Breast epithelium (tissue), 4 donors: ENCODE results near the gene COA8. TPM values are rescaled to one million over a fixed set of nuclear protein-coding genes. Genes with fewer than 3 reads are reported as not detected.

Source experiments
- DNase-seq, 2 donors: peaks; one replicate each; pipeline ENCODE4 v3.0.0-alpha.2; 2019; ENCODE audit warnings: low spot score in 2 of 2
- H3K27ac ChIP-seq, 2 donors: fragments of 200-600 bp; sonication (generic) in 1 of 2; one replicate each; pipeline ENCODE4 v1.5.1; 2016 to 2019; ENCODE audit warnings: mild to moderate bottlenecking in 1 of 2
- H3K27me3 ChIP-seq, 2 donors: fragments of 200-600 bp; sonication (generic) in 1 of 2; one replicate each; pipeline versions ENCODE4 v1.5.1 to v1.6.0; 2017 to 2019; ENCODE audit warnings: control low read depth in 1 of 2, mild to moderate bottlenecking in 1 of 2
- H3K36me3 ChIP-seq: fragments of 200-600 bp; one replicate; pipeline ENCODE4 v1.5.1; 2019
- H3K4me1 ChIP-seq, 2 donors: fragments of 200-600 bp; sonication (generic); one replicate each; pipeline ENCODE4 v1.5.1; 2016 to 2019; ENCODE audit warnings: control low read depth in 1 of 2
- H3K4me3 ChIP-seq, 3 donors: fragments of 200-600 bp; sonication (generic); 1 replicate in 2 of 3; 2 replicates in 1 of 3; pipeline ENCODE4 v1.5.1; 2016 to 2019; ENCODE audit warnings: mild to moderate bottlenecking in 3 of 3, moderate library complexity in 2 of 3
- H3K9me3 ChIP-seq, 2 donors: fragments of 200-600 bp; sonication (generic) in 1 of 2; one replicate each; pipeline ENCODE4 v1.5.1; 2016 to 2019; ENCODE audit warnings: control low read depth in 1 of 2
- POLR2A ChIP-seq: fragments of 450-650 bp; IDR thresholded peaks from one replicate; pipeline ENCODE4 v1.6.1; 2016; ENCODE audit warnings: antibody characterized with exemption, mild to moderate bottlenecking, moderate library complexity
- POLR2AphosphoS5 ChIP-seq, 3 donors: sonication (generic); formaldehyde crosslinking; IDR thresholded peaks; one replicate each; pipeline ENCODE4 v1.6.1; 2017; ENCODE audit warnings: antibody characterized with exemption in 3 of 3
- intact Hi-C: fragments of 100-400 bp; cut with DNase I; formaldehyde crosslinking; loops from one replicate; pipeline ENCODE4 v1.15.1; 2023; ENCODE audit warnings: low total_unique reads
- total RNA-seq, 3 donors: library from RNA; depleted of rRNA; stranded (reverse); fragments of >200 nt; gene quantifications; one replicate each; pipeline ENCODE4 v1.1.0, GENCODE V29; 2016
- TF ChIP-seq, protein P1 (sequence below), 3 donors: fragments of 450-650 bp; IDR thresholded peaks; one replicate each; pipeline ENCODE4 v1.5.1; 2016 to 2017; ENCODE audit warnings: antibody characterized with exemption in 3 of 3, mild to moderate bottlenecking in 3 of 3, moderate library complexity in 3 of 3

The COA8 gene
- total RNA-seq, 3 donors from 2014 or later = 26.5 to 41.9 (median 27.2) TPM

DNA sequence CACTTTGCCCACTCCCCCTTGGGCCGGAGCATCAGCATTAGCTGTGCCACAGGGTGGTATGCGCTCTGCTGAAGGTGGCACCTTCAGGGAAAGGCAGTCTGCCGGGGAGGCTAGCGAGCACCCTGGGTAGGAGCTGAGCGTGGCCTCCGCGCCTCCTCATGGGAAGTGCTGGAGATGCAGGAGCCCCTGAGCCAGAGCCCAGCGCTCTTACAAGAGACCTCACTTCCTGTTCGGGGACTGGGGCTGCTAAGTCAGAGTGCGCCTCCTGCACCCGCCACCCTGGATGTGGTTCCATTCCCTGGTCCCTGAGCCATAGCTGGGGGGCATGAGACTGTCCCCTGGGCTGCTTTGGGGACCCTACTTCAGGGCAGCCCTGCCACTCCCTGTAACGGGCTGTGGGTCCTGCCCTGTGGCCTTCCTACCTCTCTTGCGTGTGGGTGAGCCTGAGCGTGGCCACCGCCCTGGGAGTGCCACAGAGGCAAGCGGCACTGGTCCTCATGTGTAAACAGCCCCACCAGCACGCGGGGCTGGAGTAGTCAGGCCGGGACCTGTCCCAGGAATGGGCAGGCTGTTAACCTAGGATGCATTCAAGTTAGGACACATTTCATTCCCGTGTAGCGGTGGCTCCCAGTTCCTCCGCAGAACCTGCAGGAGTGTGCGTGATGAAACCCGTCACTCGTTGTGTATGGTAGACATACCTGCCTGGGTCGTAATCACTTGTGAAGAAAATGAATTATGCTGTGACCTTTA lies 19.4 kb downstream of the COA8 start:
- DNase-seq = peak in 1 of 2 donors; percentile 81
- intact Hi-C loops = no loop called here
- H3K36me3 ChIP-seq = no peaks in the 10 kb centered on the region
- H3K9me3 ChIP-seq = no peaks in the 10 kb centered on the region
- peak overlapping the region; percentile 74 to 88 for H3K27ac ChIP-seq
- peak overlapping the region in 2 of 3 donors; percentile 18 to 19 for H3K4me3 ChIP-seq
- TF ChIP-seq, protein P1, sequence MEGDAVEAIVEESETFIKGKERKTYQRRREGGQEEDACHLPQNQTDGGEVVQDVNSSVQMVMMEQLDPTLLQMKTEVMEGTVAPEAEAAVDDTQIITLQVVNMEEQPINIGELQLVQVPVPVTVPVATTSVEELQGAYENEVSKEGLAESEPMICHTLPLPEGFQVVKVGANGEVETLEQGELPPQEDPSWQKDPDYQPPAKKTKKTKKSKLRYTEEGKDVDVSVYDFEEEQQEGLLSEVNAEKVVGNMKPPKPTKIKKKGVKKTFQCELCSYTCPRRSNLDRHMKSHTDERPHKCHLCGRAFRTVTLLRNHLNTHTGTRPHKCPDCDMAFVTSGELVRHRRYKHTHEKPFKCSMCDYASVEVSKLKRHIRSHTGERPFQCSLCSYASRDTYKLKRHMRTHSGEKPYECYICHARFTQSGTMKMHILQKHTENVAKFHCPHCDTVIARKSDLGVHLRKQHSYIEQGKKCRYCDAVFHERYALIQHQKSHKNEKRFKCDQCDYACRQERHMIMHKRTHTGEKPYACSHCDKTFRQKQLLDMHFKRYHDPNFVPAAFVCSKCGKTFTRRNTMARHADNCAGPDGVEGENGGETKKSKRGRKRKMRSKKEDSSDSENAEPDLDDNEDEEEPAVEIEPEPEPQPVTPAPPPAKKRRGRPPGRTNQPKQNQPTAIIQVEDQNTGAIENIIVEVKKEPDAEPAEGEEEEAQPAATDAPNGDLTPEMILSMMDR (IDR thresholded peaks at IDR 0.05) = no peak
- peak in 1 of 3 donors; percentile 10 for TF ChIP-seq POLR2AphosphoS5 (IDR thresholded peaks at IDR 0.05)
- H3K27me3 ChIP-seq = no peaks in the 10 kb centered on the region
- H3K4me1 ChIP-seq = no peaks in the 10 kb centered on the region

GRCh38 chr14:103584326-103584915 lies 21.7 kb downstream of the COA8 start:
- no peaks in the 10 kb centered on the region for H3K9me3 ChIP-seq
- intact Hi-C loops = no loop called here

GRCh38 chr14:103593577-103593976 lies 30.8 kb downstream of the COA8 start:
- no peaks in the 10 kb centered on the region for H3K27me3 ChIP-seq
- peaks cover 0 to 3% of the 10 kb centered on the region in 2 donors for H3K4me1 ChIP-seq
- peak overlapping the region; percentile 70 to 71 for H3K27ac ChIP-seq
- TF ChIP-seq, protein P1 (IDR thresholded peaks at IDR 0.05) = no peak
- no peak for TF ChIP-seq POLR2AphosphoS5 (IDR thresholded peaks at IDR 0.05)
- TF ChIP-seq POLR2A = no peak
- no peaks in the 10 kb centered on the region for H3K9me3 ChIP-seq
- no peak for DNase-seq
- H3K4me3 ChIP-seq = peak overlapping the region in 1 of 3 donors; percentile 35
- H3K36me3 ChIP-seq = no peaks in the 10 kb centered on the region
- intact Hi-C loops = no loop called here

More at GRCh38 chr14:103584326-103584915, 21.7 kb downstream of the COA8 start:
- no peaks in the 10 kb centered on the region for H3K36me3 ChIP-seq
- H3K4me1 ChIP-seq = no peaks in the 10 kb centered on the region
- H3K27ac ChIP-seq = no peak overlapping the region
- no peak for DNase-seq
- TF ChIP-seq, protein P1 (IDR thresholded peaks at IDR 0.05) = no peak
- TF ChIP-seq POLR2A (no peak), POLR2AphosphoS5 (IDR thresholded peaks at IDR 0.05) (no peak)
- no peak overlapping the region for H3K4me3 ChIP-seq
- H3K27me3 ChIP-seq = no peaks in the 10 kb centered on the region

- H3K27ac ChIP-seq = peak overlapping the region; percentile 70 to 71
- peak in 1 of 2 donors; percentile 81 for DNase-seq
- no peaks in the 10 kb centered on the region for H3K9me3 ChIP-seq
- H3K4me3 ChIP-seq = peak overlapping the region in 1 of 3 donors; percentile 35
- peaks cover 0 to 3% of the 10 kb centered on the region in 2 donors for H3K4me1 ChIP-seq
- TF ChIP-seq, protein P1 (IDR thresholded peaks at IDR 0.05) = no peak
- TF ChIP-seq POLR2AphosphoS5 (IDR thresholded peaks at IDR 0.05) = peak; percentile 5 to 43 (median 15)
- no peaks in the 10 kb centered on the region for H3K36me3 ChIP-seq
- intact Hi-C loops = loop anchor here (2.0 kb wide), 1 partner anchor 35 kb away; the partner anchor contains the start of gene KLC1
- no peaks in the 10 kb centered on the region for H3K27me3 ChIP-seq
Measured at GRCh38 chr14:103594265-103594664, 31.5 kb downstream of the COA8 start.
